Coronary artery (tissue), 2 donors: Measurements from ENCODE around the gene SACS.
"Not testable (repeated sequence)": the region's sequence is repeated elsewhere in the genome, so short reads cannot be mapped to it uniquely, and the experiment has no call there.

ENCODE experiments used
- DNase-seq: peaks from one replicate; pipeline ENCODE4 v3.0.0-alpha.2; 2017; ENCODE audit warnings: low spot score
- H3K27ac ChIP-seq, 2 donors: fragments of 200-600 bp; sonication (generic); one replicate each; pipeline ENCODE4 v1.5.1; 2016 to 2019
- H3K4me3 ChIP-seq: fragments of 200-600 bp; sonication (generic); 2 replicates; pipeline ENCODE4 v1.5.1; 2016; ENCODE audit warnings: mild to moderate bottlenecking, moderate library complexity
- TF ChIP-seq, protein P1 (sequence below): fragments of 200-600 bp; sonication (generic); IDR thresholded peaks from one replicate; pipeline ENCODE4 v1.5.1; 2019; ENCODE audit warnings: antibody characterized with exemption

The SACS gene

GRCh38 chr13:23414682-23415081, 18.8 kb downstream of the SACS start:
- H3K4me3 ChIP-seq = no peak overlapping the region
- TF ChIP-seq, protein P1, sequence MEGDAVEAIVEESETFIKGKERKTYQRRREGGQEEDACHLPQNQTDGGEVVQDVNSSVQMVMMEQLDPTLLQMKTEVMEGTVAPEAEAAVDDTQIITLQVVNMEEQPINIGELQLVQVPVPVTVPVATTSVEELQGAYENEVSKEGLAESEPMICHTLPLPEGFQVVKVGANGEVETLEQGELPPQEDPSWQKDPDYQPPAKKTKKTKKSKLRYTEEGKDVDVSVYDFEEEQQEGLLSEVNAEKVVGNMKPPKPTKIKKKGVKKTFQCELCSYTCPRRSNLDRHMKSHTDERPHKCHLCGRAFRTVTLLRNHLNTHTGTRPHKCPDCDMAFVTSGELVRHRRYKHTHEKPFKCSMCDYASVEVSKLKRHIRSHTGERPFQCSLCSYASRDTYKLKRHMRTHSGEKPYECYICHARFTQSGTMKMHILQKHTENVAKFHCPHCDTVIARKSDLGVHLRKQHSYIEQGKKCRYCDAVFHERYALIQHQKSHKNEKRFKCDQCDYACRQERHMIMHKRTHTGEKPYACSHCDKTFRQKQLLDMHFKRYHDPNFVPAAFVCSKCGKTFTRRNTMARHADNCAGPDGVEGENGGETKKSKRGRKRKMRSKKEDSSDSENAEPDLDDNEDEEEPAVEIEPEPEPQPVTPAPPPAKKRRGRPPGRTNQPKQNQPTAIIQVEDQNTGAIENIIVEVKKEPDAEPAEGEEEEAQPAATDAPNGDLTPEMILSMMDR = no peak
- no peak overlapping the region for H3K27ac ChIP-seq
- DNase-seq = no peak

- TF ChIP-seq, protein P1 = no peak
- no peak overlapping the region for H3K27ac ChIP-seq
- H3K4me3 ChIP-seq = no peak overlapping the region
- no peak for DNase-seq
Measured at GRCh38 chr13:23411706-23412105, 21.8 kb downstream of the SACS start.

- TF ChIP-seq, protein P1 = no peak
- DNase-seq = no peak
- Histone ChIP-seq H3K27ac (no peak overlapping the region), H3K4me3 (no peak overlapping the region)
Measured at GRCh38 chr13:23411220-23411619, 22.3 kb downstream of the SACS start.

- DNase-seq = no peak
- H3K4me3 ChIP-seq = no peak overlapping the region
Measured at GRCh38 chr13:23408026-23408425, 25.5 kb downstream of the SACS start.

GRCh38 chr13:23401156-23401555, 32.3 kb downstream of the SACS start:
- H3K4me3 ChIP-seq, H3K27ac ChIP-seq, DNase-seq: not testable (repeated sequence)

More at GRCh38 chr13:23408026-23408425, 25.5 kb downstream of the SACS start:
- H3K27ac ChIP-seq = no peak overlapping the region
- TF ChIP-seq, protein P1 = no peak

DNA sequence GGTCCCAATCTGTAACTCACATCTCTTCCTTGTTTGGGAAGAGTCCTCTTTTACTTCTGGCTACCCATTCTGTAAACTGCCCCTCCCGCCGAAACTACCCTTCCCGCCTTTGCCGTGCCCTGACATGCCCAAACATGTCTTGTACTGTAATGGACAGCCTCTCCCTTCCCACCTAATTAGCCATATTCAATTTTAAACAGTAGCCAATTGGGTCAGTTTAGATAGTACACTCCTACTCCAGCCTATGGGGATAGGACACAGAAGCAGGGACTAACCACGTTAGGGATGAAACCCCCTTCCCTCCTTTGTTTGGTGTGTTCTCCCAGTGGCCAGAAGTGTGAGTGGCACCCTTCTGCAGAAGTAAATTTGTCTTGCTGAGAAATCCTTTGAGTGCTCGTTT, 34.2 kb downstream of the SACS start:
- TF ChIP-seq, protein P1 = no peak
- DNase-seq = no peak
- H3K27ac ChIP-seq = no peak overlapping the region
- H3K4me3 ChIP-seq = no peak overlapping the region

DNA sequence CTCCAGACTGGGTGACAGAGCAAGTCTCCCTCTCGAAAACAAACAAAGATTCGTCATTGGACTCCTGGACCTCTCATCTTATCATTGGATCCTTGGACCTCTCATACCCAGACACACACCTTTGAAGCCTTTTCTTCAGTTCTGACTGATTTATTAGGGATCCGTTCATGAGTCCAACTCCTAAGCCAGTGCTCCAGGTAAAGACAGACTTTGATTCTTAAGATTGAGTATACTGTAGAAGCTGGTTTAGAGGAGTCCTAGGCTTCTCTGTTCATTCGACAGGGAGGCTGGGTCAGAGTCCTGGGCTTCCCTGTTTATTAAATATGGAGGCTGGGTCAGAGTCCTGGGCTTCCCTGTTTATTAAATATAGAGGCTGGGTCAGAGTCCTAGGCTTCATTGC, 38.7 kb downstream of the SACS start:
- TF ChIP-seq, protein P1 = no peak
- Histone ChIP-seq H3K27ac (no peak overlapping the region), H3K4me3 (no peak overlapping the region)
- no peak for DNase-seq
